MCF 10A (cell line): ENCODE measurements around the gene ELK4. TPM values are rescaled to one million over a fixed set of nuclear protein-coding genes. Genes with fewer than 3 reads are reported as not detected.

Experiments used
- BruUV-seq: library from RNA; stranded (reverse); fragments of 400-500 nt; replicated peaks from 2 replicates; lab custom pipeline; 2021; lab: Mats Ljungman, UMichigan
- CTCF ChIA-PET: fragments of 300-600 bp; sonication (Branson Sonifier 250); formaldehyde crosslinking; extraction: SDS; loops from one replicate; lab custom pipeline; 2021; ENCODE audit warnings: antibody characterized with exemption, inconsistent platforms; lab: Yijun Ruan, JAX
- POLR2A ChIA-PET: fragments of 300-600, 350-650 bp; sonication (Branson Sonifier 250); formaldehyde crosslinking; extraction: SDS; loops from one replicate; lab custom pipeline; 2020; ENCODE audit warnings: antibody characterized with exemption, inconsistent platforms; lab: Yijun Ruan, JAX
- DNase-seq: peaks from one replicate; pipeline ENCODE4 v3.0.0-alpha.2; 2018; ENCODE audit not compliant: unreplicated experiment
- H3K27ac Mint-ChIP-seq: one replicate; pipeline ENCODE4 v1.8.0; 2022; ENCODE audit warnings: mild to moderate bottlenecking, low read depth, mixed read lengths; ENCODE audit not compliant: unreplicated experiment
- H3K27me3 Mint-ChIP-seq: one replicate; pipeline ENCODE4 v1.8.0; 2022; ENCODE audit warnings: mixed read lengths; ENCODE audit not compliant: insufficient read depth, unreplicated experiment
- H3K36me3 Mint-ChIP-seq: one replicate; pipeline ENCODE4 v1.8.0; 2022; ENCODE audit warnings: mild to moderate bottlenecking, moderate library complexity, mixed read lengths; ENCODE audit not compliant: insufficient read depth, unreplicated experiment
- H3K4me1 Mint-ChIP-seq: one replicate; pipeline ENCODE4 v1.8.0; 2022; ENCODE audit warnings: mixed read lengths; ENCODE audit not compliant: insufficient read depth, unreplicated experiment
- H3K4me3 Mint-ChIP-seq: one replicate; pipeline ENCODE4 v1.8.0; 2022; ENCODE audit warnings: mild to moderate bottlenecking, moderate library complexity, mixed read lengths; ENCODE audit not compliant: unreplicated experiment
- H3K9me3 Mint-ChIP-seq: one replicate; pipeline ENCODE4 v1.8.0; 2022; ENCODE audit warnings: mixed read lengths; ENCODE audit not compliant: unreplicated experiment
- intact Hi-C: fragments of 100-400 bp; cut with micrococcal nuclease; formaldehyde crosslinking; loops from 2 replicates; pipeline ENCODE4 v1.14.1; 2022
- total RNA-seq: library from RNA; stranded (reverse); gene quantifications from 2 replicates; pipeline ENCODE4 v1.2.3, GENCODE V29; 2022
- TF ChIP-seq, protein P1 (sequence below): fragments of 200-600 bp; IDR thresholded peaks from one replicate; pipeline ENCODE4 v1.8.0; 2022; ENCODE audit warnings: antibody characterized with exemption, mild to moderate bottlenecking; ENCODE audit not compliant: unreplicated experiment

ELK4 gene
- total RNA-seq, 1 experiment from 2014 or later = 101 TPM

DNA sequence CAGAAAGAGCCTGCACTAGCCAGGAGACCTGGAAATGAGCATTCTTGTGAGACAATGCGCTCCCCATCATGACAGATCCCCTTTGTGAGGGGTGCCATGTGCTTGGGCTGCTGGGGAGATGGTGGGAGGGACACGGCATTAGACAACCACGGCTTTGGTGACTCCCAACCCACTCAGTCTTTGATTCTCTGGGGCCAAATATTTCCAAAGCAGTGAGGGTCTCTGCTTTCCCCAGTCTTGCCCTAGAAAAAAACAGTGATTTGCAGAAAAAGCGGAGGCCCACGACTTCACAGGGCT lies 38.3 kb upstream of the ELK4 start:
- intact Hi-C loops = no loop called here
- ChIA-PET POLR2A (interaction anchor here (1.0 kb wide), 1 partner anchor 9 kb away, joined by 3 read pairs; no protein-coding TSS in a partner anchor), CTCF (interaction anchor here (1.0 to 8.2 kb wide), 4 partner anchors 12 to 79 kb away, joined by 4 to 149 read pairs (median 10); no protein-coding TSS in a partner anchor)
- H3K9me3 Mint-ChIP-seq = no peaks in the 10 kb centered on the region
- no peak for DNase-seq
- TF ChIP-seq, protein P1, sequence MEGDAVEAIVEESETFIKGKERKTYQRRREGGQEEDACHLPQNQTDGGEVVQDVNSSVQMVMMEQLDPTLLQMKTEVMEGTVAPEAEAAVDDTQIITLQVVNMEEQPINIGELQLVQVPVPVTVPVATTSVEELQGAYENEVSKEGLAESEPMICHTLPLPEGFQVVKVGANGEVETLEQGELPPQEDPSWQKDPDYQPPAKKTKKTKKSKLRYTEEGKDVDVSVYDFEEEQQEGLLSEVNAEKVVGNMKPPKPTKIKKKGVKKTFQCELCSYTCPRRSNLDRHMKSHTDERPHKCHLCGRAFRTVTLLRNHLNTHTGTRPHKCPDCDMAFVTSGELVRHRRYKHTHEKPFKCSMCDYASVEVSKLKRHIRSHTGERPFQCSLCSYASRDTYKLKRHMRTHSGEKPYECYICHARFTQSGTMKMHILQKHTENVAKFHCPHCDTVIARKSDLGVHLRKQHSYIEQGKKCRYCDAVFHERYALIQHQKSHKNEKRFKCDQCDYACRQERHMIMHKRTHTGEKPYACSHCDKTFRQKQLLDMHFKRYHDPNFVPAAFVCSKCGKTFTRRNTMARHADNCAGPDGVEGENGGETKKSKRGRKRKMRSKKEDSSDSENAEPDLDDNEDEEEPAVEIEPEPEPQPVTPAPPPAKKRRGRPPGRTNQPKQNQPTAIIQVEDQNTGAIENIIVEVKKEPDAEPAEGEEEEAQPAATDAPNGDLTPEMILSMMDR = no peak
- peaks cover 6% of the 10 kb centered on the region for H3K36me3 Mint-ChIP-seq
- no peak overlapping the region for H3K4me3 Mint-ChIP-seq
- no peak overlapping the region for H3K27ac Mint-ChIP-seq
- no peaks in the 10 kb centered on the region for H3K27me3 Mint-ChIP-seq
- peaks cover 18% of the 10 kb centered on the region for H3K4me1 Mint-ChIP-seq
- BruUV-seq = no TSS peak

DNA sequence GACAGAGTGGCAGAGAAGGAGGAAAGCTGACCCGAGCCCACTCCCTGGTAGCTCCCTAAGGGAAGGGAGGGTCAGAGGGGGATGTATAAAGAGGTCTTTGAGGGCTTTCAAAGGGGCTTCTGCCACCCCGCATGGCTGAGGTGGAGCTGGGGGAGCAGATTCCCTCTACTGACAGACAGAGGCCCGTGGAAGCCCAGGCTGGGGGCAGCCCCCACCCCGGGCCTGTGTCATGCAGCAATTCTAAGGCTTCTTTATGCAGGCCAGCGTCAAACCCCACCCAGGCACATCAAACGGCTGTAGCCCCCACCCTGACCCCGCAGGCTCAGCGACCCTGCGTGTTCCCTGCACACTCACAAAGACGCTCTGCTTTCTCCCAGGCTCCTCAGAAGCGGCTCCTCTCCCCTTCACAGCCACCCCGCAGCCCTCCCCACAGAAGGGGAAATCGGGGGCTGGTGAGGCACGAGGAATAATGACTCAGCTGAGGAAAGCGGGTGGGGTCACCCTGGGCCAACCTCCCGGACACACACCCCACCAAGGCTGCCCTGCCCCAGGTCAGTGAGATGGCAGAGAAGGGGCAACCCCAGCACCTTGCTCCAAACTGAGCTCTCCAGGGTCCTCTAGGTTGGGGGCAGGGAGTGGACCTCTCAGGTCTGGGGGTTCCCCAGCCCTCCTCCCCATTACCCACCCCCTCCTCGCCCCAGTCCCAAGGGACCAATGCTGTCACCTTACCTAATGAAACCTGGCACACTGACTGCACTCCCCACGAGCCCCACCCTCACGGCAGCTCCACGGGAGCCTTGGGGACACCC lies 37.7 kb upstream of the ELK4 start:
- BruUV-seq = no TSS peak
- Mint-ChIP-seq H3K27me3 (no peaks in the 10 kb centered on the region), H3K4me1 (peaks cover 22% of the 10 kb centered on the region), H3K4me3 (no peak overlapping the region), H3K36me3 (peaks cover 7% of the 10 kb centered on the region), H3K9me3 (no peaks in the 10 kb centered on the region), H3K27ac (no peak overlapping the region)
- intact Hi-C loops = no loop called here
- ChIA-PET CTCF (interaction anchor here (0.5 to 8.2 kb wide), 8 partner anchors 9 to 707 kb away, joined by 3 to 149 read pairs (median 4); no protein-coding TSS in a partner anchor), POLR2A (interaction anchor here (0.8 to 1.6 kb wide), 4 partner anchors 10 to 42 kb away, joined by 3 to 5 read pairs (median 4); no protein-coding TSS in a partner anchor)
- TF ChIP-seq, protein P1 = no peak
- DNase-seq = no peak

DNA sequence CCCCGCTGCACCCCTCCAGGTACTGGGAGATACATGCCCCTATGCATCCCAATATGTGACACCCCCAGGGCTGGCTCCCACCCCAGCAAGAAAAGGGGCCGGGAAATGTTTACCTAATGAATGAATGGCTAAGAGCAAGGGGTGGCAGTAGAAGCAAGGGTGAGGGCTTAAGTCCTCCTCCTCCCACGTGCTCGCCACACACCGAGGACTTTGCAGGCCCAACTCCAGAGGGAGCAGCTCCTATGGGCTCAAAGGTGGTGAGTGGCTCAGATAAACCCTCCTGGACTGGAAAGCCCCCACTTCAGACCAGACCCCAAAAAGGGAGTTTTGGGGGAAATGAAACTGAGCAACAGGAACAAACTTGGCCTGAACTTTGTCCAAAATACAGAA lies 37.1 kb upstream of the ELK4 start:
- intact Hi-C loops = no loop called here

More for the DNA sequence above, 37.1 kb upstream of the ELK4 start:
- TF ChIP-seq, protein P1 = no peak
- no peak overlapping the region for H3K4me3 Mint-ChIP-seq
- H3K27me3 Mint-ChIP-seq = no peaks in the 10 kb centered on the region
- DNase-seq = no peak
- no TSS peak for BruUV-seq
- CTCF ChIA-PET = interaction anchor here (0.5 to 13.9 kb wide), 11 partner anchors 9 to 1513 kb away, joined by 3 to 592 read pairs (median 4); no protein-coding TSS in a partner anchor
- peaks cover 7% of the 10 kb centered on the region for H3K36me3 Mint-ChIP-seq
- POLR2A ChIA-PET = interaction anchor here (0.8 to 1.6 kb wide), 3 partner anchors 20 to 42 kb away, joined by 3 to 5 read pairs (median 4); no protein-coding TSS in a partner anchor
- no peak overlapping the region for H3K27ac Mint-ChIP-seq
- H3K4me1 Mint-ChIP-seq = peaks cover 28% of the 10 kb centered on the region
- no peaks in the 10 kb centered on the region for H3K9me3 Mint-ChIP-seq
